ENCODE data around the gene PTMS. TPM values are rescaled to one million over a fixed set of nuclear protein-coding genes. Genes with fewer than 3 reads are reported as not detected.

Gene PTMS
- total and polyA plus RNA-seq, 9 of the 15 experiments (the other 6 are each of a cell fraction or from before 2014, with no cell fraction given): 5.1 to 287 (median 78.5) TPM

GRCh38 chr12:6778574-6779550 lies 12.7 kb downstream of the PTMS start (continued):
- TF ChIP-seq MITF (IDR thresholded peaks at IDR 0.05): no peak
- no peak for TF ChIP-seq SNIP1 (IDR thresholded peaks at IDR 0.05; ENCODE audit: low read depth)
- no peak for TF ChIP-seq ZBTB1 (CRISPR knock-in tag; IDR thresholded peaks at IDR 0.05; ENCODE audit: borderline replicate concordance, low read depth)
- TF ChIP-seq ZNF583 (CRISPR knock-in tag; IDR thresholded peaks at IDR 0.05): no peak
- TF ChIP-seq PHF20 (IDR thresholded peaks at IDR 0.05; ENCODE audit: partially characterized antibody): no peak
- TF ChIP-seq ASH1L (IDR thresholded peaks at IDR 0.05; ENCODE audit: borderline replicate concordance, low read depth, partially characterized antibody): no peak
- peak; percentile 9; the same call in 1 of the 2 replicates for TF ChIP-seq TCF3 (CRISPR knock-in tag; IDR thresholded peaks at IDR 0.05)
- no peak for TF ChIP-seq FOSL1 (tag; conservative IDR thresholded peaks at IDR 0.05)
- no peak for TF ChIP-seq ZNF239 (CRISPR knock-in tag; IDR thresholded peaks at IDR 0.05)
- no peak for TF ChIP-seq ATF4 (CRISPR knock-in tag; IDR thresholded peaks at IDR 0.05)
- no peak for TF ChIP-seq RBM39 (optimal IDR thresholded peaks at IDR 0.05; ENCODE audit: low read depth, low read length)
- TF ChIP-seq EHMT2 (IDR thresholded peaks at IDR 0.05): no peak
- TF ChIP-seq ARHGAP35 (IDR thresholded peaks at IDR 0.05; ENCODE audit: partially characterized antibody): no peak
- peak; percentile 28 to 33; a peak in 2 of 4 replicates for TF ChIP-seq TBL1XR1 (IDR thresholded peaks at IDR 0.05; ENCODE audit: low read length in 2 of 2)
- no peak for TF ChIP-seq TSHZ1 (CRISPR knock-in tag; IDR thresholded peaks at IDR 0.05)
- peak; percentile 28; the same call in 1 of the 2 replicates for TF ChIP-seq ZEB2 (IDR thresholded peaks at IDR 0.05)
- no peak for TF ChIP-seq NR1H2 (CRISPR knock-in tag; IDR thresholded peaks at IDR 0.05)
- no peak; the same call in 1 of the 2 replicates for TF ChIP-seq ZNF263 (CRISPR knock-in tag; IDR thresholded peaks at IDR 0.05; ENCODE audit: borderline replicate concordance)
- no peak for TF ChIP-seq HNRNPLL (IDR thresholded peaks at IDR 0.05; ENCODE audit: low read depth, low read length, poor library complexity, severe bottlenecking)
- peak; percentile 49; the same call in 1 of the 2 replicates for TF ChIP-seq ZNF175 (CRISPR knock-in tag; IDR thresholded peaks at IDR 0.05; ENCODE audit: low read depth)
- no peak for TF ChIP-seq CSDE1 (IDR thresholded peaks at IDR 0.05)
- TF ChIP-seq TEAD1 (CRISPR knock-in tag; IDR thresholded peaks at IDR 0.05): peak in 1 of 2 experiments; percentile 70; a peak in 1 of 4 replicates

Data from K562 (cell line).